22Rv1 (cell line): ENCODE data around the gene MORN1.

Source experiments
- CTCF ChIP-seq: fragments of 450-650 bp; IDR thresholded peaks from 2 replicates; pipeline ENCODE4 v1.5.1; 2017; ENCODE audit warnings: mild to moderate bottlenecking
- ZFX ChIP-seq: fragments of 450-650 bp; IDR thresholded peaks from 2 replicates; pipeline ENCODE4 v1.6.1; 2017; ENCODE audit warnings: antibody characterized with exemption, borderline replicate concordance

DNA sequence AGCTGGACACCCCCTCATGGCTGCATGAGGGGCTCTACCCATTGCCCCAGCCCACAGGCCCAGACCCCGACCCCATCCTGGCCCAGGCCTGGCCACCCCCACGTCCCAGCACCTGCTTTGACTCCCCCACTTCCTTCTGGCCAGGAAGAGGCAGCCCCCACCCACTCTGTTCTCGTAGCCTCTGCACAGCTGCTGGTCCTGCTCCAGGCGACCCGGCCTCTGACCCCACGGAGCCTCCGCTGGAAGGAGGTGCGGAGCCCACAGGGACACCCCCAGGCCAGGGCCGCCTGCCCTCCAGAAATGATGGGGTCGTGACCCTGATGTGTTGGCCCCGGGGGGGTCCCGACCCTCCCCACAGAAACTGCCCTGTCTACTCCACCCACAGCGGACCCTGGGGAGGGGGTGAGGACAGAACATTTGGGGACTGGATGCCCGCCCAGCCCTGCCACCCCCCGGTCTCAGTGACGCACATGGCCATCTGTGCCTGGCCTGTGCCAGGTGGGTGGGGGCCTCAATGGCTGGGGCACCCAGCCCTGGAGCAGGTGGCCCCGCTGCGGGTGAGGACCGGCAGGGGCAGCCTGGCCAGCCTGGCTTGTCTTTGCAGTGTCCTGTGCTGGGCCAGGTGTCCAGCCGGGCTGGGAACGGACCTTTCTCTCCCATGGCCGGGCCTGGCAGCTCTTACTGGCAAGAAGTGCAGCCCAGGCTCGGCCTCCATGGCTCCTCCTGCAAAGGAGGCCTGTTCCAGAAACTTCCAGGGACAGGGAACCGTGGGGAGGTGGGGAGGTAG, 78.6 kb downstream of the MORN1 start:
- TF ChIP-seq CTCF (no peak), ZFX (no peak)
